Endothelial cell of umbilical vein (primary cell): ENCODE data around the gene HYOU1.

Experiments
- EZH2 ChIP-seq: IDR thresholded peaks from 2 replicates; pipeline ENCODE4 v1.6.1; 2012; ENCODE audit warnings: borderline replicate concordance, low read depth, mild to moderate bottlenecking, moderate library complexity, low read length, inconsistent platforms; ENCODE audit not compliant: severe bottlenecking
- JUN ChIP-seq: IDR thresholded peaks from 2 replicates; pipeline ENCODE4 v1.6.1; 2011; ENCODE audit warnings: borderline replicate concordance, low read depth; ENCODE audit not compliant: insufficient read length, insufficient read depth
- POLR2A ChIP-seq: IDR thresholded peaks from 2 replicates; pipeline ENCODE4 v1.6.1; 2012; ENCODE audit warnings: low read depth, mild to moderate bottlenecking, control low read depth, low read length
- TF ChIP-seq, protein P1 (sequence below), 2 donors: IDR thresholded peaks; 1 replicate in 1 of 2; 2 replicates in 1 of 2; pipeline ENCODE4 v1.5.1; 2011; ENCODE audit warnings: low read length in 2 of 2, mild to moderate bottlenecking in 2 of 2, moderate library complexity in 2 of 2, control low read depth in 1 of 2, inconsistent platforms in 1 of 2, low read depth in 1 of 2; ENCODE audit not compliant: insufficient read depth in 1 of 2; ENCODE audit errors: extremely low read depth in 1 of 2

DNA sequence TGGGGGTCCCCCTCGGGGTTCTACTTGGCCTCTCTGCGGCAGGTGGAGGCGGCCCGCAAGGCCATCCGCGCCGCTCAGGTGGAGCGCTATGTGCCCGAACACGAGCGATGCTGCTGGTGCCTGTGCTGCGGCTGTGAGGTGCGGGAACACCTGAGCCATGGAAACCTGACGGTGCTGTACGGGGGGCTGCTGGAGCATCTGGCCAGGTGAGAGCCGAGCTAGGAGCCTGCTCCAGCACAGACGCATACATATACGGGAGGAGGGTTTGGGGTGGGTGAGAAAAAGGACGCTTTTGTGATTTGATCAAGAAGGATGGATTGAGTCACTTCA is 58.7 kb downstream of the HYOU1 start:
- TF ChIP-seq, protein P1, sequence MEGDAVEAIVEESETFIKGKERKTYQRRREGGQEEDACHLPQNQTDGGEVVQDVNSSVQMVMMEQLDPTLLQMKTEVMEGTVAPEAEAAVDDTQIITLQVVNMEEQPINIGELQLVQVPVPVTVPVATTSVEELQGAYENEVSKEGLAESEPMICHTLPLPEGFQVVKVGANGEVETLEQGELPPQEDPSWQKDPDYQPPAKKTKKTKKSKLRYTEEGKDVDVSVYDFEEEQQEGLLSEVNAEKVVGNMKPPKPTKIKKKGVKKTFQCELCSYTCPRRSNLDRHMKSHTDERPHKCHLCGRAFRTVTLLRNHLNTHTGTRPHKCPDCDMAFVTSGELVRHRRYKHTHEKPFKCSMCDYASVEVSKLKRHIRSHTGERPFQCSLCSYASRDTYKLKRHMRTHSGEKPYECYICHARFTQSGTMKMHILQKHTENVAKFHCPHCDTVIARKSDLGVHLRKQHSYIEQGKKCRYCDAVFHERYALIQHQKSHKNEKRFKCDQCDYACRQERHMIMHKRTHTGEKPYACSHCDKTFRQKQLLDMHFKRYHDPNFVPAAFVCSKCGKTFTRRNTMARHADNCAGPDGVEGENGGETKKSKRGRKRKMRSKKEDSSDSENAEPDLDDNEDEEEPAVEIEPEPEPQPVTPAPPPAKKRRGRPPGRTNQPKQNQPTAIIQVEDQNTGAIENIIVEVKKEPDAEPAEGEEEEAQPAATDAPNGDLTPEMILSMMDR (IDR thresholded peaks at IDR 0.05; ENCODE audit: extremely low read depth in 1 of 2, insufficient read depth in 1 of 2, low read depth in 1 of 2, low read length in 2 of 2): no peak
- no peak for TF ChIP-seq JUN
- no peak for TF ChIP-seq POLR2A
- TF ChIP-seq EZH2: no peak
